ENCODE measurements around the gene CD40.

CD40 gene

GRCh38 chr20:46148313-46149208 is 30.4 kb downstream of the CD40 start:
- DNase-seq (ENCODE audit: low spot score): no peak

- no peak for DNase-seq (ENCODE audit: low spot score)
Measured at GRCh38 chr20:46150943-46151342, 32.8 kb downstream of the CD40 start.

GRCh38 chr20:46151936-46152335 is 33.8 kb downstream of the CD40 start:
- DNase-seq (ENCODE audit: low spot score): no peak

GRCh38 chr20:46152824-46153586 is 34.9 kb downstream of the CD40 start:
- no peak for DNase-seq (ENCODE audit: low spot score)

GRCh38 chr20:46154305-46154704 is 36.2 kb downstream of the CD40 start:
- DNase-seq (ENCODE audit: low spot score): no peak

- DNase-seq (ENCODE audit: low spot score): no peak
Measured at GRCh38 chr20:46154796-46155195, 36.7 kb downstream of the CD40 start.

GRCh38 chr20:46156065-46156464 is 38.0 kb downstream of the CD40 start:
- DNase-seq (ENCODE audit: low spot score): no peak

- no peak for DNase-seq (ENCODE audit: low spot score)
Measured at GRCh38 chr20:46157076-46157592, 39.0 kb downstream of the CD40 start.

GRCh38 chr20:46157625-46158024 is 39.5 kb downstream of the CD40 start:
- no peak for DNase-seq (ENCODE audit: low spot score)

GRCh38 chr20:46158476-46158987 is 40.4 kb downstream of the CD40 start:
- no peak for DNase-seq (ENCODE audit: low spot score)

GRCh38 chr20:46159101-46159897 is 41.2 kb downstream of the CD40 start:
- no peak for DNase-seq (ENCODE audit: low spot score)

GRCh38 chr20:46160661-46161060 is 42.5 kb downstream of the CD40 start:
- DNase-seq (ENCODE audit: low spot score): no peak

- DNase-seq (ENCODE audit: low spot score): no peak
Measured at GRCh38 chr20:46161921-46162320, 43.8 kb downstream of the CD40 start.

GRCh38 chr20:46164254-46164653 is 46.1 kb downstream of the CD40 start:
- no peak for DNase-seq (ENCODE audit: low spot score)

GRCh38 chr20:46167080-46167479 is 49.0 kb downstream of the CD40 start:
- DNase-seq (ENCODE audit: low spot score): no peak

GRCh38 chr20:46168438-46168837 is 50.3 kb downstream of the CD40 start:
- no peak for DNase-seq (ENCODE audit: low spot score)

GRCh38 chr20:46169245-46170171 is 51.4 kb downstream of the CD40 start:
- no peak for DNase-seq (ENCODE audit: low spot score)

- DNase-seq (ENCODE audit: low spot score): no peak
Measured at GRCh38 chr20:46171476-46171875, 53.4 kb downstream of the CD40 start.

GRCh38 chr20:46171909-46172308 is 53.8 kb downstream of the CD40 start:
- DNase-seq (ENCODE audit: low spot score): no peak

- DNase-seq (ENCODE audit: low spot score): no peak
Measured at GRCh38 chr20:46172455-46172854, 54.3 kb downstream of the CD40 start.
